ENCODE data around the gene PEX6.

The PEX6 gene

GRCh38 chr6:42993445-42993844 lies 14.5 kb upstream of the PEX6 start:
- no peak for DNase-seq (ENCODE audit: low read depth, low spot score)
- Histone ChIP-seq H3K4me3 (ENCODE audit: low read length) (no peak overlapping the region), H3K36me3 (ENCODE audit: control insufficient read depth, insufficient read depth, low read length) (peaks cover 6% of the 10 kb centered on the region), H3K4me1 (ENCODE audit: control insufficient read depth, insufficient read depth, low read length) (no peaks in the 10 kb centered on the region), H3K27me3 (ENCODE audit: control insufficient read depth, insufficient read depth, low read length) (no peaks in the 10 kb centered on the region), H3K27ac (ENCODE audit: low read length) (no peak overlapping the region), H3K9me3 (ENCODE audit: control insufficient read depth, insufficient read depth, low read length) (no peaks in the 10 kb centered on the region)
- no CpG with 5 or more reads among the region's 2 CpGs for WGBS (ENCODE audit: insufficient coverage, insufficient read length)

- no CpG with 5 or more reads among the region's 5 CpGs for WGBS (ENCODE audit: insufficient coverage, insufficient read length)
- H3K36me3 ChIP-seq (ENCODE audit: control insufficient read depth, insufficient read depth, low read length), result peaks cover 6% of the 10 kb centered on the region
These were observed 10.9 kb upstream of the PEX6 start for GRCh38 chr6:42989923-42990322.

GRCh38 chr6:42988486-42989020 lies 9.6 kb upstream of the PEX6 start:
- H3K4me1 ChIP-seq (ENCODE audit: control insufficient read depth, insufficient read depth, low read length), result peaks cover 2% of the 10 kb centered on the region; the same call in 1 of the 2 replicates
- peaks cover 6% of the 10 kb centered on the region for H3K36me3 ChIP-seq (ENCODE audit: control insufficient read depth, insufficient read depth, low read length)
- H3K27me3 ChIP-seq (ENCODE audit: control insufficient read depth, insufficient read depth, low read length), result no peaks in the 10 kb centered on the region
- H3K4me3 ChIP-seq (ENCODE audit: low read length), result no peak overlapping the region
- no peaks in the 10 kb centered on the region for H3K9me3 ChIP-seq (ENCODE audit: control insufficient read depth, insufficient read depth, low read length)
- DNase-seq (ENCODE audit: low read depth, low spot score), result no peak
- H3K27ac ChIP-seq (ENCODE audit: low read length), result no peak overlapping the region
- WGBS (ENCODE audit: insufficient coverage, insufficient read length), result no CpG with 5 or more reads among the region's 1 CpG

More at GRCh38 chr6:42989923-42990322, 10.9 kb upstream of the PEX6 start:
- Histone ChIP-seq H3K27me3 (ENCODE audit: control insufficient read depth, insufficient read depth, low read length) (no peaks in the 10 kb centered on the region), H3K27ac (ENCODE audit: low read length) (no peak overlapping the region), H3K4me3 (ENCODE audit: low read length) (no peak overlapping the region), H3K9me3 (ENCODE audit: control insufficient read depth, insufficient read depth, low read length) (no peaks in the 10 kb centered on the region), H3K4me1 (ENCODE audit: control insufficient read depth, insufficient read depth, low read length) (peaks cover 2% of the 10 kb centered on the region; the same call in 1 of the 2 replicates)
- no peak for DNase-seq (ENCODE audit: low read depth, low spot score)

GRCh38 chr6:42987533-42988451 lies 8.8 kb upstream of the PEX6 start:
- DNase-seq (ENCODE audit: low read depth, low spot score), result no peak
- peaks cover 6% of the 10 kb centered on the region for H3K36me3 ChIP-seq (ENCODE audit: control insufficient read depth, insufficient read depth, low read length)
- WGBS (ENCODE audit: insufficient coverage, insufficient read length), result no CpG with 5 or more reads among the region's 5 CpGs
- no peak overlapping the region for H3K27ac ChIP-seq (ENCODE audit: low read length)
- H3K4me3 ChIP-seq (ENCODE audit: low read length), result no peak overlapping the region
- H3K4me1 ChIP-seq (ENCODE audit: control insufficient read depth, insufficient read depth, low read length), result peaks cover 2% of the 10 kb centered on the region; the same call in 1 of the 2 replicates
- no peaks in the 10 kb centered on the region for H3K9me3 ChIP-seq (ENCODE audit: control insufficient read depth, insufficient read depth, low read length)
- H3K27me3 ChIP-seq (ENCODE audit: control insufficient read depth, insufficient read depth, low read length), result no peaks in the 10 kb centered on the region

GRCh38 chr6:42984924-42985475 lies 6.0 kb upstream of the PEX6 start:
- Histone ChIP-seq H3K27ac (ENCODE audit: low read length) (no peak overlapping the region), H3K4me3 (ENCODE audit: low read length) (peak overlapping the region; percentile 88), H3K36me3 (ENCODE audit: control insufficient read depth, insufficient read depth, low read length) (peaks cover 6% of the 10 kb centered on the region), H3K27me3 (ENCODE audit: control insufficient read depth, insufficient read depth, low read length) (no peaks in the 10 kb centered on the region), H3K4me1 (ENCODE audit: control insufficient read depth, insufficient read depth, low read length) (peaks cover 2% of the 10 kb centered on the region; the same call in 1 of the 2 replicates), H3K9me3 (ENCODE audit: control insufficient read depth, insufficient read depth, low read length) (no peaks in the 10 kb centered on the region)
- DNase-seq (ENCODE audit: low read depth, low spot score), result no peak
- no CpG with 5 or more reads among the region's 13 CpGs for WGBS (ENCODE audit: insufficient coverage, insufficient read length)

- DNase-seq (ENCODE audit: low read depth, low spot score), result peak; percentile 97
- H3K9me3 ChIP-seq (ENCODE audit: control insufficient read depth, insufficient read depth, low read length), result no peaks in the 10 kb centered on the region
- H3K4me1 ChIP-seq (ENCODE audit: control insufficient read depth, insufficient read depth, low read length), result peaks cover 2% of the 10 kb centered on the region; the same call in 1 of the 2 replicates
- WGBS (ENCODE audit: insufficient coverage, insufficient read length), result no CpG with 5 or more reads among the region's 59 CpGs
- H3K27me3 ChIP-seq (ENCODE audit: control insufficient read depth, insufficient read depth, low read length), result no peaks in the 10 kb centered on the region
- H3K27ac ChIP-seq (ENCODE audit: low read length), result no peak within 1 kb of the TSS
- H3K4me3 ChIP-seq (ENCODE audit: low read length), result peak within 1 kb of the TSS; percentile 88
- H3K36me3 ChIP-seq (ENCODE audit: control insufficient read depth, insufficient read depth, low read length), result peaks cover 3% of the 10 kb centered on the region; the same call in 1 of the 2 replicates
These were observed 5.3 kb upstream of the PEX6 start, which contains the start of gene PPP2R5D for GRCh38 chr6:42984001-42984923. Gene PPP2R5D, plus strand, starts transcription at chr6:42984570. Its CDS starts 108 bp downstream, at chr6:42984678.

- no peaks in the 10 kb centered on the region for H3K27me3 ChIP-seq (ENCODE audit: control insufficient read depth, insufficient read depth, low read length)
- 100% methylated on average over 2 of the region's 5 CpGs for WGBS (ENCODE audit: insufficient coverage, insufficient read length)
- H3K9me3 ChIP-seq (ENCODE audit: control insufficient read depth, insufficient read depth, low read length), result no peaks in the 10 kb centered on the region
- no peak overlapping the region for H3K4me3 ChIP-seq (ENCODE audit: low read length)
- H3K27ac ChIP-seq (ENCODE audit: low read length), result no peak overlapping the region
- DNase-seq (ENCODE audit: low read depth, low spot score), result no peak
- H3K36me3 ChIP-seq (ENCODE audit: control insufficient read depth, insufficient read depth, low read length), result no peaks in the 10 kb centered on the region; the same call in 1 of the 2 replicates
- H3K4me1 ChIP-seq (ENCODE audit: control insufficient read depth, insufficient read depth, low read length), result peaks cover 2% of the 10 kb centered on the region; the same call in 1 of the 2 replicates
These were observed 2.9 kb upstream of the PEX6 start for GRCh38 chr6:42981836-42982235.

- Histone ChIP-seq H3K27ac (ENCODE audit: low read length) (no peak overlapping the region), H3K36me3 (ENCODE audit: control insufficient read depth, insufficient read depth, low read length) (no peaks in the 10 kb centered on the region), H3K4me1 (ENCODE audit: control insufficient read depth, insufficient read depth, low read length) (no peaks in the 10 kb centered on the region), H3K27me3 (ENCODE audit: control insufficient read depth, insufficient read depth, low read length) (no peaks in the 10 kb centered on the region), H3K4me3 (ENCODE audit: low read length) (peak overlapping the region; percentile 95; the same call in 1 of the 2 replicates), H3K9me3 (ENCODE audit: control insufficient read depth, insufficient read depth, low read length) (no peaks in the 10 kb centered on the region)
- no peak for DNase-seq (ENCODE audit: low read depth, low spot score)
- no CpG with 5 or more reads among the region's 9 CpGs for WGBS (ENCODE audit: insufficient coverage, insufficient read length)
These were observed 669 bp upstream of the PEX6 start for GRCh38 chr6:42979523-42980177.

- H3K27me3 ChIP-seq (ENCODE audit: control insufficient read depth, insufficient read depth, low read length), result no peaks in the 10 kb centered on the region
- WGBS (ENCODE audit: insufficient coverage, insufficient read length), result no CpG with 5 or more reads among the region's 28 CpGs
- no peaks in the 10 kb centered on the region for H3K4me1 ChIP-seq (ENCODE audit: control insufficient read depth, insufficient read depth, low read length)
- H3K36me3 ChIP-seq (ENCODE audit: control insufficient read depth, insufficient read depth, low read length), result no peaks in the 10 kb centered on the region
- H3K9me3 ChIP-seq (ENCODE audit: control insufficient read depth, insufficient read depth, low read length), result no peaks in the 10 kb centered on the region
- no peak for DNase-seq (ENCODE audit: low read depth, low spot score)
- H3K4me3 ChIP-seq (ENCODE audit: low read length), result peak overlapping the region; percentile 95
- no peak overlapping the region for H3K27ac ChIP-seq (ENCODE audit: low read length)
These were observed 518 bp downstream of the PEX6 start for GRCh38 chr6:42978487-42978838.

Data from iPS DF 6.9 (cell line).